T-helper 1 cell (primary cell): ENCODE measurements around the gene ZC3H18.
"Not testable (repeated sequence)": the region's sequence is repeated elsewhere in the genome, so short reads cannot be mapped to it uniquely, and the experiment has no call there.

Experiments
- DNase-seq, 5 donors: peaks; one replicate each; pipeline ENCODE4 v3.0.0-alpha.2; 2012 to 2020

ZC3H18 gene

DNA sequence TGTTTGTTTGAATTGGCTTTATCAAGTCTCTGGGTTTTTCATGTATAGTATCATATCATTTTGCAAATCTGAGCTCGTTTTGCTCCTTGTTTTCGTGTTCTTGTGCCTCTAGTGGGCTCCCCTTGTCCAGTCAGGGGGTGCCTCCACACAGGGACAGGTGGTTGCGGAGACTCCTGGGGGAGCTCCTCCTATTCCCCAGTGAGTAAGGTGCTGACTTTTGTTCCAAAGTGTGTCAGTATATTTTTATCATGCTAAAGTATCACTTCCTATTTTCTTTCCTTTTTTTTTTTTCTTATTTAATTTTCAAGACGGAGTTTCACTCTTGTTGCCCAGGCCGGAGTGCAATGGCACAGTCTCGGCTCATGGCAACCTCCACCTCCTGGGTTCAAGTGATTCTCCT lies 37.9 kb downstream of the ZC3H18 start:
- no peak for DNase-seq

- DNase-seq: not testable (repeated sequence)
Measured at GRCh38 chr16:88609426-88609825, 39.2 kb downstream of the ZC3H18 start.

GRCh38 chr16:88610080-88610479 lies 39.9 kb downstream of the ZC3H18 start:
- no peak for DNase-seq

DNA sequence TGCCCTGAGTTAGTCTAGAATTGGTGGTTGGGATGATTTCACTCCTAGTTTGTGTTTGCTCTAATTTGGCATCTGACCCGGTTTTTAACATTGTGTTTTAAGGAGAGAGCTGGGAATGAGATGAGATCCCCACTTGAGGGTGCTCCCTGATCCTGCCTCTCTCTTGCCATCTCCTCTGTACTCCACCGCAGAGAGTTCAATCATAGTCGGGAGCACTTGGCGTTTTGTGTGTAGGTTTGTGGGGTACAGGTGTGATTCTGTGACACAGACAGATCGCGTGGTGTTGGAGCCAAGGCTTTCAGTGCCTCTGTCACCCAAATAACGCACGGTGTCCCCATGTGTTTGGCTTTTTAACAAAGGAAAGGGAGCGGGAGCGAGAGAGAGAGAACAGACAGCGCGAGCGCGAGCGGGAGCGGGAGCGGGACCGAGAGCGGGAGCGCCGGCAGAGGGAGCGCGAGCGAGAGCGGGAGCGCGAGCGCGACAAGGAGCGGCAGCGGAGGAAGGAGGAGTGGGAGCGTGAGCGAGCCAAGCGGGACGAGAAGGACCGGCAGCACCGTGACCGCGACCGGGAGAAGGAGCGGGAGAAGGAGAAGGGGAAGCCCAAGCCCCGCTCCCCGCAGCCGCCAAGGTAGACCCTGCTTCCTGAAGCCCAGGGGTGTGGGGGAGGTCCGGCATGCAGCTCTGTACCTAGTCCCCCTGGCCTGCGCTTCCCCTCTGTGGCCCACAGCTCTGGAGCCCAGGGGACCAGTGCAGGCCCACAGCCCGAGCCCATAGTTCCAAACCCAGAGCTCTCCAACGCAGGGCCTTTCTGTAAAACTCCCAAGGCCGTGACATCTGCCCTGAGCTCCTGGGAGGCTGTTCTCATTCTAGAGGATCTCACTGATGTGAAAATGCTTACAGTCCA lies 41.0 kb downstream of the ZC3H18 start:
- no peak for DNase-seq

DNA sequence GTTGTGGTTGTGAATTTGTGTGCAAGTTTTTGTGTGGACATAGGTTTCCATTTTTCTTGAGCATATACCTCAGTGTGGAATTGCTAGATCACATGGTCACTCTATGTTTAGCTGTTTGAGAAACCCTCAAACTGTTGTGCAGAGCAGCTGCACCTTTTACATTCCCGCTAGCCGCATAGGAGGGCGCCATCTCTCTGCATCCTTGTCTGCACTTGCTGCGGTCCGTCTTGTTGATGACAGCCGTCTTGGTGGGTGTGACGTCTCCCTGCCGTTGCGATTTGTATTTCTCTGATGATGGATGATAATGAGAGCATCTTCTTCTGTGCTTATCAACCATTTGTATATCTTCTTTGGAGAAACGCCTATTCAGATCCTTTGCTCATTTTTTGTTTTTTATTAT lies 43.1 kb downstream of the ZC3H18 start:
- no peak for DNase-seq

GRCh38 chr16:88613911-88614817 lies 44.0 kb downstream of the ZC3H18 start:
- no peak for DNase-seq

GRCh38 chr16:88614818-88615580 lies 44.8 kb downstream of the ZC3H18 start:
- no peak for DNase-seq

GRCh38 chr16:88616320-88616719 lies 46.1 kb downstream of the ZC3H18 start:
- no peak for DNase-seq

DNA sequence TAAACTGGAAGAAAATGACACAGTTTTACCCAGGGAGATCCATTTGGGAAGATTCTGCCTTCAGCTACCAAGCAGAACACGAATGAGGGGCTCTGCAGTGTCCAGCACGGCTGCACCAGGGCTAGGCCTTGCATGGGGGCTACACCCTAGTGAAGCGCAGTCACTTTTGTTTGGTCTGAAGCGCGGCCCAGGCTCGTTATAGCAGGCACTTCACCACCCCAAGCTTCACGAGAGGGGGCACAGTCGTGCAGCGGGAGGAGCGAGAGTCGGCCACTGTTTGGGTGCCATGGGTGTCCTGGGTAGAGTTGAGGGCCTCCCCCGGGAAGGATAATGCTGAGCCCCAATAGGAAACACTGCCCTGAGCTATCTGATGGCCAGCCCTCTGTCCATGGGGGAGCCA lies 46.5 kb downstream of the ZC3H18 start:
- DNase-seq: no peak

DNA sequence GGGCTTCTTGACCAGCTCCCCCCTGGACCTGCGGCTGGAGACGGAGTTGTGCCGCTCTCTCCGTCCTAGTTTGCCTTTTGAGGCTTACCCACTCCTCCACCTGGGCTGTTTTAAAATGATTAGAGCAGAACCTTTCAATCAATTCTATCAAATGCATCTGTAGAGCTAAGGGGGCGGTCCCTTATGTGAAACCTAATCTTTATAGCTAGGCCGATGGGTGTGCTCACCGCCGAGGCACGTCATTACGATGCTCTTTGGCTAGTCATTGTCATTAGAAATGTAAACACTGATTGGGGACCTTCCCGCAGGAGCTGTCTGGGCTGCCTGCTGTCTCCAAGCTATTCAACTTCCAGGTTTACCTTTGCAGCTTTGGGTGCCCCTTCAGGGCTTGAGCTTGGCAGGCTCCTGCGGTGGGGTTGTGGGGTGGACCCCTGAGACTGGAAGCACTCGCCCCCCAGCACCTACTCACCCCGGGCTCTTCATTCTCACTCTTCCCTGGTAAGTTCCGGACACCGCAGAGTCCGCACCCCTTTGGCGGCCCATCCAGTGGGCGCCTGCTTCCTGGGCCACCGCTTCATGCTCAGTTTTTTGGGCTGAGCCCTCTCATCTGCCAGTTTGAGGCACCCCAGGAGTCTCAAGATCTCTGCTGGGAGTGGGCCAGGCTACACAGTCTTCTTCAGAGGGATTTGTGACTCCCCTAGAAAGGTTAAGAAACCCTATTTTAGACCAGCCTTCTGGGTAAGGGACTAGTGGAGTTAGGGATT lies 47.2 kb downstream of the ZC3H18 start:
- DNase-seq: no peak

DNA sequence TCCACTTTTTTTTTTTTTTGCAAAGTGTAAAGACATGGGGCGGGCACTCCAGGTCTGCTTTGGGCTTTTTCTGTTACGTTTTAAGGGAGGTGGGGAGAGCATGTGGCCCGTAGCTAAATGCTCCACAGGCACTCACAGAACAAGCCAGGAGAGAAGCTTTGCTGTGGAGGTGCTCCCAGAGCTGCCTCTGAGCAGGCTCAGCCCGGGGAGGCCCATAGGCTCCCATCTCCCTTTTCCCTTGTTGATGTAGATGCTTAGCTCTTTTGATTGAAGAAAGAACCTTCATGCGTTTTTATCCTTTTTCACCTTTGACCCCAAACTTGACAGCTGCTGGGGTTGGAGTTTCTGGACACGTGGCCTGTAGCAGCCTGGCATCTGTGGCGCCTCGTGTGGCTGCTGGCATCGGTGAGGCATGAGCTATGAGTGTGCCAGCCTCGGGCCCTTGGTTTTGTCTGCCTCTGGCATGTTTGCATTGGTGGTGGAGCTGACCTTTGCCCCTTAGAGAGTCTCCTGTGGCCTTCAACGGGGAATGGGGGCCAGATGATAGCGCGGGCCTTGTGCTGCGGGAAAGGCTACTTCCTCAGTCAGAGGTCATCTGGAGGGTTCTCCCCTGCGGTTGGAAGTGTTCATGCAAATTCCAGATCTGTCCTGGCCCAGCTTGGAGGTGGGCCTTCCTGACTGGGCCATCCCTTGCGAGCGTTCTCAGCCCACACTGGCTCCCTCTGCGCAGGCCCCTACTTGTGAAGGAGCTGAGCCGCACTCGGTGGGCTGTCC lies 48.2 kb downstream of the ZC3H18 start:
- no peak for DNase-seq

DNA sequence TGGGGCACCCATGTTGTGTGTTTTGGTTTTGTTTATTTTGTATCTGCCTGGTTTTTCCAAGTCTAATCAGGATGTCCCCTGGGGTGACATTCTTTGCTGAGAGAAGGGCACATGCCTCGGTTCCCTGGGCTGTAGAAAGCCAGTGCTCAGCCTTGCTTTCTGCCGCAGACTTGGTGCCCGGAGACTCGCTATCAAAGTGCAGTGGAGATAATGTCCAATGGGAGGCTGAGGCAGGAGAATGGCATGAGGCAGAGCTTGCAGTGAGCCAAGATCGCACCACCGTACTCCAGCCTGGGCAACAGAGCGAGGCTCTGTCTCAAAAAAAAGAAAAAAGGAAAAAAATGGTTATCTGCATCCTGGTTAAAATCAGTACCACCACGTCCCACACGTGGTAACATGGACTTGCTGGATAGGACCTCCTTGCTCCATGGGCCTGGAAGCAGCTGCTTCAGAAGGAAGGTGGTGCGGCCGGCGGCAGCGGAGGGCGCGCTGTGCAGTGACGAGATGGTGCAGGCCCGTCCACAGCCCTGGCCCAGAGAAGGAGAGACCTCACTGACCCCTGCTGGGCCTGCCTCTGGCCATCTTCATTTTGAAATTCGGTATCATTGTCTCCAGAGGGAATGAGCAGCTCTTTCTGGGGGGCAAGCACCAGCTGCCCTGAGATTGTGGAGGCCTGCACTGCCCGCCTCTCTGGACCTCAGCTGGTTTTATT lies 48.9 kb downstream of the ZC3H18 start:
- DNase-seq: no peak

DNA sequence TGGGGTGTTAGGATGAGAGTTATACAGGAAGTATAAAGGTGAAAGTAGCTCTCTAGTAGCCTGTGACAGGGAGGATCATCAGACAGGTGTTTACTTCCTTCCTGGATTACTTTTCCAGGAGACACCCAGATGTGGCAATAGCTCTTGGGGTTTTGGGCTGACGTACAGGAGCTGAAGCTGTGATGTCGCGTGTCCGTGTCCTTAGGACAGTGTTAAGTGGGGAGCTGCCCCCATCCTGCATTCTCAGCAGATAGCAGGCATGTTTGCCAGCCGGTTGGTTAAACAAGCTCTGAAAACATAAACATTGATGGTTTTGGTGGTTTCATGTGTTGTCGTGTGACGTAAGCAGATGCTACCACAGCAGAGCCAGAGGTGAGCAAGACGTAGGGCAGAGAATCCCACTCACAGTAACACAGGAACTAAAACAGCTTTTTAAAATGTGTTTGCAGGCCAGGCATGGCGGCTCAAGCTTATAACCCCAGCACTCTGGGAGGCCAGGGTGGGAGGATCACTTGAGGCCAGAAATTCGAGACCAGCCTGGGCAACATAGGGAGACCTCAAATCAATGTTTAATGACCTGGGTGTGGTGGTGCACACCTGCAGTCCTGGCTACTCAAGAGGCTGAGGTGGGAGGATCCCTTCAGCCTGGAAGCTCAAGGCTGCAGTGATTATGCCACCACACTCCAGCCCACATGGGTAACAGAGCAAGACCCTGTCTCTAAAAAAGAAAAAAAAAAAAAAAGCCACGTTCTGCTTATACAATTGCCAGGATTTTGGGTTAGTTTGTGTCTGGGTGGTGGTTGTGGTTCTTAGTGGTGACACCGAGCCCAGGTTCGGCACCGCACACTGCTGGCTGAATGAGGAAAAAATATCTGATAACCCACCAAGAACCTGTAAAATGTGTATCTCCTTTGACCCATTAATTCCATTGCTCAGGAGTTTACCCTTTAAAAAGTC lies 49.9 kb downstream of the ZC3H18 start:
- DNase-seq: peak; percentile 50 to 83 (median 66)

GRCh38 chr16:88622125-88622524 lies 51.9 kb downstream of the ZC3H18 start:
- no peak for DNase-seq

DNA sequence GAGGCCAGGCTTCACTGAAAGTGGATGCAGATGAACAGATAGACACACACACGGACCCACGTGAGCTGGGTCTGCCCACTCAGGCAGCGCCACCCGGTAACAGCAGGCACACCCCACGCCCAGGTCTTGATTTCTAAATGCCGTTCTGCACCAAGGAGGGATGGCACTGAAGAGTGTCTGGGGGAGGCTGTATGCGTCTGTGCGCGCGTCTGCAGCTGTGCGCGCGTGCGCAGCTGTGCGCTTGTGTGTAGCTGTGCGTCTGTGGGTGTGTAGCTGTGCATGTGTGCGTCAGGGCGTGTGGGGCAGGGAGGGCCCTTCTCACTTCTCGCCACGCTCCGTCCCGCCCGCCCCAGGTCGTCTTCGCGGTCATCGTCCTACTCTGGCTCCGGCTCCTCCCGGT lies 52.7 kb downstream of the ZC3H18 start:
- DNase-seq: no peak

GRCh38 chr16:88623858-88624257 lies 53.7 kb downstream of the ZC3H18 start:
- DNase-seq: no peak

GRCh38 chr16:88624481-88624880 lies 54.3 kb downstream of the ZC3H18 start:
- no peak for DNase-seq

DNA sequence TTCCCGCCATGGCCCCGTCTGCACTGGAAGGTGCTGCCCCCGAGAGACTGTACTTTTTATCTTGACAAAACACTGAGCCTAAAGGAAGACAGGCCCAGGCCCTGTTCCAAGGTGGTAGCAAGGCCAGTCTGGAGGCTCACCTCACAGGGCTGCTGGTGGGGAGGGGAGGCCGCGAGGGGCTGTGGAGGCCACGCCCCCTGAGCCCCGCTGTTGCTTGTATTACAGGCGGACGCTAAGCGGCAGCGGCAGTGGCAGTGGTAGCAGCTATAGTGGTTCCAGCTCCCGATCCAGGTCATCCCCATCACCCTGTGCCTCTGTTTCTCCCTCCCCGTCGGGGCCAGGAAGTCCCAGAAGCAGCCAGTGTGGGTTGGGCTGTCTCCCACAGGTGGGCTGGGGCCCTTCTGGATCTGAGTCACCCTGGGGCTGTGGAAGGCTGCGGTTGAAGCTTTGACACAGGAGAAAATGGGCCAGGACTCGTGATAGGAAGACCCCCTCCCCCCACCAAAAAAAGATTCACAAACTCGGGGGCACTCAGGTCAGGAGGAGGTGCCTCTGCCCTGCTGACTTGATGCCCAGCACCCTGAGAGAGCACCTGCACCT lies 54.9 kb downstream of the ZC3H18 start:
- no peak for DNase-seq

DNA sequence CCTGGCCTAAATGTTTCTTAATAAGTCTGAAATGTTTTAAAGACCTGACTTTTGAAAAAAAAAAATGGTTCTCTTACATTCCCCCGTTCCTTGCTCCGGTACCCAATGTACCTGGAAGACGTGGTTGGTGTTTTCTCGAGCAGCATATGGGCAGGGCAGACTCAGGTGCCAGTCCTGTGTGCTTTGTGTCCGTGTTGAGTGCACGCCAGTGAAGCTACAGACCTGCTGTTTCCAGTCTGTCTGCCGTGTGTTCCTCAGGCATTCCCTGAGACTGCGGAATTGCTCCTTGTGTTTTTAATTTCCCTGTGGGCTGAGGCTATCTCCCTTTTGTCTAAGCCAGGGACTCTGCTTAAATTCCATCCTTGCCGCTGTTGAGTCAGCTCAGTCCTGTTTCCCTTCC lies 56.4 kb downstream of the ZC3H18 start:
- DNase-seq: no peak
